Measurements from ENCODE around the gene ZFPM1.

GRCh38 chr16:88428616-88429386 lies 24.3 kb upstream of the ZFPM1 start:
- no peak for TF ChIP-seq CTCF (IDR thresholded peaks at IDR 0.05; ENCODE audit: low read depth, low read length)
- TF ChIP-seq EZH2phosphoT487 (IDR thresholded peaks at IDR 0.05; ENCODE audit: low read depth), result no peak

All from OCI-LY3 (cell line).